Gastroesophageal sphincter (tissue), 4 donors: ENCODE results near the gene ILF3. TPM values are rescaled to one million over a fixed set of nuclear protein-coding genes. Genes with fewer than 3 reads are reported as not detected.

Experiments
- ATAC-seq: fragments of 150-250 bp; one replicate; pipeline ENCODE4 v1.9.1; 2016; ENCODE audit warnings: mild to moderate bottlenecking, moderate library complexity
- H3K27ac ChIP-seq, 4 donors: fragments of 200-600 bp; sonication (generic) in 3 of 4; 1 replicate in 3 of 4; 2 replicates in 1 of 4; pipeline ENCODE4 v1.5.1; 2016 to 2019
- H3K27me3 ChIP-seq: fragments of 200-600 bp; sonication (generic); one replicate; pipeline ENCODE4 v1.5.1; 2019
- H3K36me3 ChIP-seq, 2 donors: fragments of 200-600 bp; sonication (generic); one replicate each; pipeline ENCODE4 v1.5.1; 2019; ENCODE audit warnings: control low read depth in 1 of 2
- H3K4me1 ChIP-seq, 3 donors: fragments of 200-600 bp; sonication (generic); 1 replicate in 2 of 3; 2 replicates in 1 of 3; pipeline ENCODE4 v1.5.1; 2016 to 2019; ENCODE audit warnings: control low read depth in 2 of 3
- H3K4me3 ChIP-seq, 2 donors: fragments of 200-600 bp; sonication (generic); one replicate each; pipeline ENCODE4 v1.5.1; 2019; ENCODE audit warnings: mild to moderate bottlenecking in 1 of 2, moderate library complexity in 1 of 2
- H3K9me3 ChIP-seq, 3 donors: fragments of 200-600 bp; sonication (generic); one replicate each; pipeline ENCODE4 v1.5.1; 2017 to 2019; ENCODE audit warnings: control low read depth in 2 of 3
- CTCF ChIP-seq, 4 experiments: fragments of 200-600 bp in 2 of 4; fragments of 450-650 bp in 2 of 4; sonication (generic) in 1 of 4; IDR thresholded peaks; one replicate each; pipeline ENCODE4 v1.5.1; 2017 to 2019; ENCODE audit warnings: antibody characterized with exemption in 4 of 4, mild to moderate bottlenecking in 2 of 4, moderate library complexity in 2 of 4
- EP300 ChIP-seq: sonication (generic); formaldehyde crosslinking; IDR thresholded peaks from one replicate; pipeline ENCODE4 v1.6.1; 2017; ENCODE audit warnings: antibody characterized with exemption, mild to moderate bottlenecking
- POLR2A ChIP-seq, 2 donors: fragments of 450-650 bp; IDR thresholded peaks; one replicate each; pipeline ENCODE4 v1.6.1; 2017; ENCODE audit warnings: antibody characterized with exemption in 2 of 2, mild to moderate bottlenecking in 2 of 2, moderate library complexity in 1 of 2
- POLR2AphosphoS5 ChIP-seq: sonication (generic); formaldehyde crosslinking; IDR thresholded peaks from one replicate; pipeline ENCODE4 v1.6.1; 2017; ENCODE audit warnings: antibody characterized with exemption
- whole genome bisulfite sequencing, 2 donors: methylation state at CpG; one replicate each; pipeline ENCODE4 v1.1.5; 2018; ENCODE audit warnings: low coverage in 1 of 2; 5-methylcytosine and 5-hydroxymethylcytosine counted together
- total RNA-seq, 4 donors: library from RNA; depleted of rRNA; stranded (reverse); fragments of >200 nt; gene quantifications; one replicate each; pipeline ENCODE4 v1.1.0, GENCODE V29; 2016

Gene ILF3
- total RNA-seq, 4 donors from 2014 or later: 67.2 to 128 (median 120) TPM

DNA sequence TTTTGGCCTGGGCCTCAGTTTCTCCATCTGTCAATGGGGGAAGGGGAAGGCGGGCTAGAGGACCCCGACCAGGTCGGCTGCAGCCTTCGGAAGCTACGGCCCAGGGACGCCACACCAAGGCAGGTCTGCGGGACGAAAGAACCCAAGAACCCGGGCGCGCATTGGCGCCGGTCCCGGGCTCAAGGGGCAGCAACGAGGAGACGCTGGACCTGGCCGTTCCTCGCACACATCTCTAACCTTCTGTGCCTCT, 739 bp upstream of the ILF3 start:
- H3K4me1 ChIP-seq: peaks cover 0 to 57% (median 23%) of the 10 kb centered on the region in 3 donors

GRCh38 chr19:10654610-10655456, 687 bp downstream of the ILF3 start:
- WGBS, 2 donors: 3 to 4% methylated on average over 7 to 11 of the region's 73 CpGs
- TF ChIP-seq POLR2A (IDR thresholded peaks at IDR 0.05) (no peak), POLR2AphosphoS5 (no peak), CTCF (IDR thresholded peaks at IDR 0.05) (no peak), EP300 (no peak)
- peak overlapping the region; percentile 70 to 100 (median 96) for H3K27ac ChIP-seq
- peak overlapping the region; percentile 51 to 77 for H3K4me3 ChIP-seq
- H3K4me1 ChIP-seq: peaks cover 0 to 71% (median 23%) of the 10 kb centered on the region in 3 donors
- no peaks in the 10 kb centered on the region for H3K9me3 ChIP-seq
- no peaks in the 10 kb centered on the region for H3K27me3 ChIP-seq
- ATAC-seq: peak; percentile 22
- peaks cover 0 to 6% of the 10 kb centered on the region in 2 donors for H3K36me3 ChIP-seq

More for the DNA sequence above, 739 bp upstream of the ILF3 start:
- H3K27ac ChIP-seq: peak overlapping the region; percentile 94 to 100 (median 99)
- no peaks in the 10 kb centered on the region for H3K27me3 ChIP-seq
- peak overlapping the region; percentile 77 to 95 for H3K4me3 ChIP-seq
- peak; percentile 7 for ATAC-seq
- no peaks in the 10 kb centered on the region for H3K9me3 ChIP-seq
- WGBS, 2 donors: 0% methylated on average over 1 to 10 of the region's 18 CpGs
- TF ChIP-seq CTCF (IDR thresholded peaks at IDR 0.05) (peak in 1 of 4 experiments; percentile 28), EP300 (no peak), POLR2AphosphoS5 (no peak), POLR2A (IDR thresholded peaks at IDR 0.05) (no peak)
- peaks cover 0 to 6% of the 10 kb centered on the region in 2 donors for H3K36me3 ChIP-seq

- no peak for ATAC-seq
- peak overlapping the region; percentile 51 to 77 for H3K4me3 ChIP-seq
- WGBS, 2 donors: 0 to 5% methylated on average over 9 to 14 of the region's 16 CpGs
- peak overlapping the region; percentile 26 to 100 (median 96) for H3K27ac ChIP-seq
- no peaks in the 10 kb centered on the region for H3K27me3 ChIP-seq
- no peak for TF ChIP-seq CTCF (IDR thresholded peaks at IDR 0.05)
- no peak for TF ChIP-seq POLR2AphosphoS5
- no peak for TF ChIP-seq EP300
- no peak for TF ChIP-seq POLR2A (IDR thresholded peaks at IDR 0.05)
- no peaks in the 10 kb centered on the region for H3K9me3 ChIP-seq
- peaks cover 0 to 80% (median 23%) of the 10 kb centered on the region in 3 donors for H3K4me1 ChIP-seq
- peaks cover 0 to 6% of the 10 kb centered on the region in 2 donors for H3K36me3 ChIP-seq
Measured at GRCh38 chr19:10655457-10656312, 1.5 kb downstream of the ILF3 start.

DNA sequence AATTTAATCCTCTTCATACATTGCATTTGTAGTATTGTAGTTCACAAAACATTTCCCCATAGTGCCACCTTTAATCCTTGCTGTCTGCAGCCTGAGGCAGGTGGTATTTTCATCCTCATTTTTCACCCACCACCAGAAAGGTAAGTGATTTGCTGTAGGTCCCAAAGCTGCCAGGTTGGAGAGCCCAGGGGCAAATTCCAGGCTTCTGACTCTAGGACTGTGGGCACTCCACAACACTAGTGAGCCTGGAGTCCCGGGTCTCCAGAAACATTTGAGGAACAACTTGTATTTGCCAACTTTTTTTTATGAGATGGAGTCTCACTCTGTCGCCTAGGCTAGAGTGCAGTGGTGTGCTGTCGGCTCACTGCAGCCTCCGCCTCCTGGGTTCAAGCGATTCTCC, 6.2 kb downstream of the ILF3 start:
- Histone ChIP-seq H3K4me3 (no peak overlapping the region), H3K36me3 (peaks cover 0 to 14% of the 10 kb centered on the region in 2 donors), H3K27ac (no peak overlapping the region), H3K9me3 (no peaks in the 10 kb centered on the region), H3K4me1 (peaks cover 0 to 100% (median 30%) of the 10 kb centered on the region in 3 donors), H3K27me3 (no peaks in the 10 kb centered on the region)
- TF ChIP-seq CTCF (IDR thresholded peaks at IDR 0.05) (no peak), POLR2AphosphoS5 (no peak), POLR2A (IDR thresholded peaks at IDR 0.05) (no peak), EP300 (no peak)
- ATAC-seq: no peak
- WGBS, 2 donors: 80 to 92% methylated on average over 4 of the region's 5 CpGs
